IPS DF 6.9 (cell line): ENCODE results near the gene MAPKAP1.
"Not testable (repeated sequence)": the region's sequence is repeated elsewhere in the genome, so short reads cannot be mapped to it uniquely, and the experiment has no call there.

Experiments
- DNase-seq: peaks from one replicate; pipeline ENCODE4 v3.0.0-alpha.2; 2013; ENCODE audit warnings: low read depth, low spot score
- H3K27ac ChIP-seq: one replicate; pipeline ENCODE4 v1.5.1; 2013; ENCODE audit warnings: low read length, control low read depth
- H3K27me3 ChIP-seq: 2 replicates; pipeline ENCODE4 v1.6.1; 2013; ENCODE audit warnings: mild to moderate bottlenecking, low read length; ENCODE audit not compliant: control insufficient read depth, insufficient read depth
- H3K36me3 ChIP-seq: 2 replicates; pipeline ENCODE4 v1.6.1; 2013; ENCODE audit warnings: low read length; ENCODE audit not compliant: control insufficient read depth, insufficient read depth
- H3K4me1 ChIP-seq: 2 replicates; pipeline ENCODE4 v1.6.1; 2013; ENCODE audit warnings: low read length; ENCODE audit not compliant: control insufficient read depth, insufficient read depth
- H3K4me3 ChIP-seq: 2 replicates; pipeline ENCODE4 v1.5.1; 2013; ENCODE audit warnings: mild to moderate bottlenecking, low read length
- H3K9me3 ChIP-seq: 2 replicates; pipeline ENCODE4 v1.6.1; 2013; ENCODE audit warnings: low read length, inconsistent platforms; ENCODE audit not compliant: control insufficient read depth, insufficient read depth
- WGBS: extraction: QIAGEN DNeasy Blood & Tissue Kit; methylation state at CpG from one replicate; pipeline ENCODE4 v1.1.7; 2013; ENCODE audit warnings: mixed read lengths, missing lambda C conversion rate; ENCODE audit not compliant: insufficient read length, insufficient coverage; 5-methylcytosine and 5-hydroxymethylcytosine counted together

Gene MAPKAP1

GRCh38 chr9:125694478-125694877, 12.5 kb downstream of the MAPKAP1 start:
- H3K36me3 ChIP-seq = no peaks in the 10 kb centered on the region
- no CpG with 5 or more reads among the region's 3 CpGs for WGBS
- H3K27me3 ChIP-seq = no peaks in the 10 kb centered on the region
- peaks cover 3% of the 10 kb centered on the region; the same call in 1 of the 2 replicates for H3K4me1 ChIP-seq
- no peaks in the 10 kb centered on the region for H3K9me3 ChIP-seq
- DNase-seq = no peak
- no peak overlapping the region for H3K27ac ChIP-seq
- H3K4me3 ChIP-seq = no peak overlapping the region

DNA sequence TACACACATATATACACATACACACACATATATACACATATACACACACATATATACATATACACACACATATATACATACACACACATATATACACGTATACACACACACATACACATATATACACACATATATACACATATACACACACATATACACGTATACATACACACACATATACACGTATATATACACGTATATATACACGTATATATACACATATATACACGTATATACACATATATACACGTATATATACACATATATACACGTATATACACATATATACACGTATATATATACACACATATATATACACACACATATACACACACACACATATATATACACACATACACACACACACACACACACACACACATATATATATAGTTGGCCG, 13.5 kb downstream of the MAPKAP1 start:
- not testable (repeated sequence) for H3K27ac ChIP-seq, H3K9me3 ChIP-seq, H3K4me3 ChIP-seq, H3K36me3 ChIP-seq, DNase-seq, H3K27me3 ChIP-seq, H3K4me1 ChIP-seq
- 98% methylated on average over 9 of the region's 10 CpGs for WGBS

- DNase-seq = no peak
- no CpG with 5 or more reads among the region's 2 CpGs for WGBS
- H3K4me1 ChIP-seq = peaks cover 3% of the 10 kb centered on the region; the same call in 1 of the 2 replicates
- H3K36me3 ChIP-seq = no peaks in the 10 kb centered on the region
- no peaks in the 10 kb centered on the region for H3K9me3 ChIP-seq
- H3K27ac ChIP-seq = no peak overlapping the region
- H3K4me3 ChIP-seq = no peak overlapping the region
- no peaks in the 10 kb centered on the region for H3K27me3 ChIP-seq
These were observed 15.1 kb downstream of the MAPKAP1 start for GRCh38 chr9:125691869-125692268.

- no peak for DNase-seq
- WGBS = no CpG with 5 or more reads among the region's 10 CpGs
These were observed 16.3 kb downstream of the MAPKAP1 start for GRCh38 chr9:125690679-125691078.

DNA sequence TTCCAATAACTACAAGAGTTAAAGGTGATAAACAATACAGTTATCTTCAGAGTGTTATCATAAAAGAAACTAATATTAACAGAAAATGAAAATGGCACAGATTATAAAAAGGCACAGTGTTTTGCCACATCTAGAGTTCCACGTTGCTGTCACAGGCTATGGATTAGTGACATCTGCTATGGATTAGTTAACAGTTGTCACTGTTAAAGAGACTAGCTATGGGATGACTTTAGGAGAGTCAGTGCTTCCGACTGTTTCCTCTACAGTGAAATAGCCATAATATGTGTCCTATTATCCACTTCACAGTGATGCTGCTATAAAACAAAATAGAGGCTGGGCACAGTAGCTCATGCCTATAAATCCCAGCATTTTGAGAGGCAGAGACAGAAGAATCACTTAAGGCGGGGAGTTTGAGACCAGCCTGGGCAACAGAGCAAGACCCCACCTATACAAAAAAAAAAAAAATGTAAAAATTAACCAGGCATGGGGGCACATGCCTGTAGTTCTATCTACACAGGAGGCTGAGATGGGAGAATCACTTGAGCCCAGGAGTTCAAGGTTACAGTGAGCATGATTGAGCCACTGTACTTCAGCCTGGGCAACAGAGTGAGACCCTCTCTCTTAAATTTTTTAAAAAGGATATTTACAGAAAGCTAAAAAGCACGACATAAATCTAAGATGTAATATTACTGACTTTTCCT, 19.7 kb downstream of the MAPKAP1 start:
- no peak overlapping the region for H3K27ac ChIP-seq
- DNase-seq = no peak
- no peaks in the 10 kb centered on the region for H3K27me3 ChIP-seq
- H3K9me3 ChIP-seq = no peaks in the 10 kb centered on the region
- no CpG with 5 or more reads among the region's 4 CpGs for WGBS
- H3K36me3 ChIP-seq = no peaks in the 10 kb centered on the region
- H3K4me3 ChIP-seq = no peak overlapping the region
- H3K4me1 ChIP-seq = no peaks in the 10 kb centered on the region

More at GRCh38 chr9:125690679-125691078, 16.3 kb downstream of the MAPKAP1 start:
- Histone ChIP-seq H3K36me3 (no peaks in the 10 kb centered on the region), H3K4me1 (peaks cover 3% of the 10 kb centered on the region; the same call in 1 of the 2 replicates), H3K4me3 (no peak overlapping the region), H3K9me3 (no peaks in the 10 kb centered on the region), H3K27ac (no peak overlapping the region), H3K27me3 (no peaks in the 10 kb centered on the region)

- H3K36me3 ChIP-seq = no peaks in the 10 kb centered on the region
- no CpG with 5 or more reads among the region's 3 CpGs for WGBS
- no peak overlapping the region for H3K4me3 ChIP-seq
- no peaks in the 10 kb centered on the region; the same call in 1 of the 2 replicates for H3K4me1 ChIP-seq
- DNase-seq = no peak
- no peaks in the 10 kb centered on the region for H3K27me3 ChIP-seq
- H3K9me3 ChIP-seq = no peaks in the 10 kb centered on the region
- H3K27ac ChIP-seq = no peak overlapping the region
These were observed 21.8 kb downstream of the MAPKAP1 start for GRCh38 chr9:125685167-125685566.

DNA sequence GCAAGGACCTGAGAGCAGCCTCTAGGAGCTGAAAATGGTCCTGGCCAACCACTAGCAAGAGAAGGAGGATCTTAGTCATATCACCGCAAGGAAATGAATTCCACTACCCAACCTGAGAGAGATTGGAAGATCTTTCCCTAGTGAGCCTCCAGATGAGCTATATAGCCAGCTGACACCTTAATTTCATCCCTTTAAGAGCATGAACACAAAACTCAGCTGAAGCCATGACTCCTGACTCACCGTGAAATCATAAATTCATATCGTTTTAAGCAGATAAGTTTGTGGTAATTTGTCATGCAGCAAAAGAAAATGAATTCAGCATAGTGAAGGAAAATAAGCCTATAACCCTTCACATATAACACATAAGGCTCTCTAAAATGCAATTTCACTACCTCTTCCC, 23.5 kb downstream of the MAPKAP1 start:
- no peak overlapping the region for H3K4me3 ChIP-seq
- no peaks in the 10 kb centered on the region for H3K27me3 ChIP-seq
- no peaks in the 10 kb centered on the region for H3K9me3 ChIP-seq
- H3K4me1 ChIP-seq = no peaks in the 10 kb centered on the region; the same call in 1 of the 2 replicates
- no peak overlapping the region for H3K27ac ChIP-seq
- DNase-seq = no peak
- no peaks in the 10 kb centered on the region for H3K36me3 ChIP-seq
- WGBS = no CpG with 5 or more reads among the region's 3 CpGs

- no peaks in the 10 kb centered on the region for H3K36me3 ChIP-seq
- no peaks in the 10 kb centered on the region for H3K27me3 ChIP-seq
- no CpG with 5 or more reads among the region's 2 CpGs for WGBS
- H3K4me3 ChIP-seq = no peak overlapping the region
- H3K4me1 ChIP-seq = no peaks in the 10 kb centered on the region; the same call in 1 of the 2 replicates
- H3K9me3 ChIP-seq = no peaks in the 10 kb centered on the region
- H3K27ac ChIP-seq = no peak overlapping the region
- DNase-seq = no peak
These were observed 24.7 kb downstream of the MAPKAP1 start for GRCh38 chr9:125682340-125682739.

DNA sequence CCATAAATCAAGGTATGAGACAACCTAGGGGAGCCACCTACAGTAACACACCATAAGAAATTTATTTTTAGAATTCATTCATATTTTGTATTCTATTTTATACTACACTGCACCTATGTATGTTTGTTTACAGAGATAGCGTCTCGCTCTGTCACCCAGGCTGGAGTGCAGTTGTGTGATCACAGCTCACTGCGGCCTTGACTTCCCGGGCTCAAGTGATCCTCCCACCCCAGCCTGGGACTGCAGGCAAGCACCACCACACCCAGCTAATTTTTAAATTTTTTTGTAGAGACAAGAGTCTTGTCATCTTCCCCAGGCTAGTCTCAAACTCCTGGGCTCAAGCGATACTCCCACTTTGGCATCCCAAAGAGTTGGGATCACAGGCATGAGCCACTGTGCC, 25.4 kb downstream of the MAPKAP1 start:
- no peaks in the 10 kb centered on the region; the same call in 1 of the 2 replicates for H3K4me1 ChIP-seq
- no peaks in the 10 kb centered on the region for H3K27me3 ChIP-seq
- H3K27ac ChIP-seq = no peak overlapping the region
- H3K36me3 ChIP-seq = no peaks in the 10 kb centered on the region
- no peak for DNase-seq
- H3K4me3 ChIP-seq = no peak overlapping the region
- no CpG with 5 or more reads among the region's 5 CpGs for WGBS
- no peaks in the 10 kb centered on the region for H3K9me3 ChIP-seq

DNA sequence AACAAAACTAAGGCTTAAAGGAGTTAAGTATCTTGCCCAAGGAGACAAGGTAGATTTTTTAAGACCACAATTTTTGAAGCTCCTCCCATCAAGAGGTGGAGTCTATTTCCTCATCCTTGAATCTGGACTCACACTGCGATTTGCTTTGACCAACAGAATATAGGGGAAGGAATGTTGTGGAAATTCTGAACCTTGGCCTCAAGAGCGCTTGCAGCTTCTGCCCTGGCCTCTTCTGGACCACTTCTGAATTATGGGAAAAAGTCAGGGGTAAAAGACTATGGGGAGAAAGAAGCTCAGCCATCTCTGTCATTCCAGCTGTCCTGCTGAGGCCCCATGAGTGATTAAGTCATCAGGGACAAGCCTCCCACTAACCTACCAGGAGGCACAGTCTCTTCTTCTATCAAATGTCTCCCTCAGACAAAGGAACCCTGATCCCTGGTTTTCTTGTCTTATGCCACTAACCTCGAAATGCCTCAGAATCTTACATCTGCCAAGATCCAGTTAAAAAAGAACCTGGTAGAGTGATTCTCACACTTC, 25.9 kb downstream of the MAPKAP1 start:
- no peaks in the 10 kb centered on the region for H3K9me3 ChIP-seq
- no peak overlapping the region for H3K27ac ChIP-seq
- H3K36me3 ChIP-seq = no peaks in the 10 kb centered on the region
- DNase-seq = no peak
- no peaks in the 10 kb centered on the region for H3K27me3 ChIP-seq
- no peaks in the 10 kb centered on the region; the same call in 1 of the 2 replicates for H3K4me1 ChIP-seq
- H3K4me3 ChIP-seq = no peak overlapping the region
- WGBS = no CpG with 5 or more reads among the region's 3 CpGs

- Histone ChIP-seq H3K4me3 (no peak overlapping the region), H3K27ac (no peak overlapping the region), H3K4me1 (no peaks in the 10 kb centered on the region; the same call in 1 of the 2 replicates), H3K9me3 (no peaks in the 10 kb centered on the region), H3K36me3 (no peaks in the 10 kb centered on the region), H3K27me3 (no peaks in the 10 kb centered on the region)
- DNase-seq = no peak
These were observed 26.6 kb downstream of the MAPKAP1 start for GRCh38 chr9:125680445-125680844.
